HUES64 (cell line): ENCODE results near the gene CRACDL.

Experiments
- H3K27ac ChIP-seq: 2 replicates; pipeline ENCODE4 v1.7.0; 2013; ENCODE audit warnings: low read depth, low read length, inconsistent platforms
- H3K27me3 ChIP-seq: 2 replicates; pipeline ENCODE4 v1.6.1; 2013; ENCODE audit warnings: mild to moderate bottlenecking, low read length; ENCODE audit not compliant: insufficient read depth
- H3K36me3 ChIP-seq: 2 replicates; pipeline ENCODE4 v1.6.1; 2013; ENCODE audit warnings: mild to moderate bottlenecking, low read length; ENCODE audit not compliant: insufficient read depth
- H3K4me1 ChIP-seq: 2 replicates; pipeline ENCODE4 v1.6.1; 2013; ENCODE audit warnings: mild to moderate bottlenecking, low read length, moderate library complexity; ENCODE audit not compliant: insufficient read depth
- H3K4me3 ChIP-seq: 2 replicates; pipeline ENCODE4 v1.5.1; 2013; ENCODE audit warnings: mild to moderate bottlenecking, low read length, moderate library complexity
- H3K9ac ChIP-seq: 2 replicates; pipeline ENCODE4 v1.6.1; 2013; ENCODE audit warnings: mild to moderate bottlenecking, low read depth, low read length
- H3K9me3 ChIP-seq: 2 replicates; pipeline ENCODE4 v1.6.1; 2013; ENCODE audit warnings: low read depth, low read length; ENCODE audit not compliant: insufficient read depth
- WGBS: fragments of 150-250, 120-280 bp; methylation state at CpG from one replicate; pipeline ENCODE4 v1.1.7; 2013; ENCODE audit warnings: missing lambda C conversion rate; 5-methylcytosine and 5-hydroxymethylcytosine counted together

CRACDL gene

GRCh38 chr2:98846041-98846440 is 90.0 kb downstream of the CRACDL start:
- Histone ChIP-seq H3K9me3 (no peaks in the 10 kb centered on the region), H3K9ac (no peak overlapping the region), H3K4me3 (no peak overlapping the region), H3K4me1 (no peaks in the 10 kb centered on the region), H3K27me3 (no peaks in the 10 kb centered on the region), H3K27ac (no peak overlapping the region), H3K36me3 (no peaks in the 10 kb centered on the region)

- WGBS = no CpG with 5 or more reads among the region's 3 CpGs
- H3K36me3 ChIP-seq = no peaks in the 10 kb centered on the region
- H3K9me3 ChIP-seq = no peaks in the 10 kb centered on the region
- no peaks in the 10 kb centered on the region for H3K27me3 ChIP-seq
- no peak overlapping the region for H3K9ac ChIP-seq
- H3K27ac ChIP-seq = no peak overlapping the region
- H3K4me3 ChIP-seq = no peak overlapping the region
- no peaks in the 10 kb centered on the region for H3K4me1 ChIP-seq
Observed at GRCh38 chr2:98842136-98842535, 93.9 kb downstream of the CRACDL start.

- no peaks in the 10 kb centered on the region for H3K4me1 ChIP-seq
- 73% methylated on average over 3 of the region's 3 CpGs for WGBS
Observed at GRCh38 chr2:98839292-98839691, 96.7 kb downstream of the CRACDL start.

GRCh38 chr2:98835831-98836385 is 100.1 kb downstream of the CRACDL start:
- Histone ChIP-seq H3K4me3 (no peak overlapping the region), H3K36me3 (no peaks in the 10 kb centered on the region), H3K27me3 (no peaks in the 10 kb centered on the region), H3K9me3 (no peaks in the 10 kb centered on the region), H3K9ac (no peak overlapping the region), H3K27ac (no peak overlapping the region), H3K4me1 (no peaks in the 10 kb centered on the region)
- 93% methylated on average over 10 of the region's 10 CpGs for WGBS

More at GRCh38 chr2:98839292-98839691, 96.7 kb downstream of the CRACDL start:
- H3K9me3 ChIP-seq = no peaks in the 10 kb centered on the region
- H3K4me3 ChIP-seq = no peak overlapping the region
- H3K27ac ChIP-seq = no peak overlapping the region
- no peak overlapping the region for H3K9ac ChIP-seq
- no peaks in the 10 kb centered on the region for H3K27me3 ChIP-seq
- H3K36me3 ChIP-seq = no peaks in the 10 kb centered on the region

- no peaks in the 10 kb centered on the region for H3K4me1 ChIP-seq
- no peak overlapping the region for H3K27ac ChIP-seq
- H3K9ac ChIP-seq = no peak overlapping the region
- no peaks in the 10 kb centered on the region for H3K27me3 ChIP-seq
- H3K4me3 ChIP-seq = no peak overlapping the region
- WGBS = 94% methylated on average over 3 of the region's 3 CpGs
- no peaks in the 10 kb centered on the region for H3K9me3 ChIP-seq
- no peaks in the 10 kb centered on the region for H3K36me3 ChIP-seq
Observed at GRCh38 chr2:98833917-98834263, 102.1 kb downstream of the CRACDL start.

GRCh38 chr2:98833172-98833916 is 102.7 kb downstream of the CRACDL start:
- H3K27ac ChIP-seq = no peak overlapping the region
- 87% methylated on average over 7 of the region's 7 CpGs for WGBS
- H3K4me3 ChIP-seq = no peak overlapping the region
- H3K9me3 ChIP-seq = no peaks in the 10 kb centered on the region
- no peaks in the 10 kb centered on the region for H3K36me3 ChIP-seq
- H3K4me1 ChIP-seq = no peaks in the 10 kb centered on the region
- no peaks in the 10 kb centered on the region for H3K27me3 ChIP-seq
- H3K9ac ChIP-seq = no peak overlapping the region

- H3K4me3 ChIP-seq = no peak overlapping the region
- no peak overlapping the region for H3K9ac ChIP-seq
- no peaks in the 10 kb centered on the region for H3K9me3 ChIP-seq
- WGBS = 96% methylated on average over 7 of the region's 7 CpGs
- no peaks in the 10 kb centered on the region for H3K27me3 ChIP-seq
- no peaks in the 10 kb centered on the region for H3K36me3 ChIP-seq
- H3K27ac ChIP-seq = no peak overlapping the region
- H3K4me1 ChIP-seq = no peaks in the 10 kb centered on the region
Observed at GRCh38 chr2:98832172-98832571, 103.9 kb downstream of the CRACDL start.

GRCh38 chr2:98830571-98831145 is 105.4 kb downstream of the CRACDL start:
- Histone ChIP-seq H3K27me3 (0 out of 2 replicates have a peak, but pooled peaks cover 1% of the 10 kb centered on the region), H3K9ac (no peak overlapping the region), H3K9me3 (no peaks in the 10 kb centered on the region), H3K4me3 (no peak overlapping the region), H3K4me1 (no peaks in the 10 kb centered on the region), H3K36me3 (no peaks in the 10 kb centered on the region), H3K27ac (no peak overlapping the region)
- WGBS = 77% methylated on average over 4 of the region's 5 CpGs

- Histone ChIP-seq H3K36me3 (no peaks in the 10 kb centered on the region), H3K4me1 (no peaks in the 10 kb centered on the region), H3K9ac (no peak overlapping the region), H3K4me3 (no peak overlapping the region), H3K27ac (no peak overlapping the region), H3K27me3 (peaks cover 11% of the 10 kb centered on the region), H3K9me3 (no peaks in the 10 kb centered on the region)
- WGBS = 90% methylated on average over 6 of the region's 6 CpGs
Observed at GRCh38 chr2:98829581-98830270, 106.3 kb downstream of the CRACDL start.

- 96% methylated on average over 5 of the region's 5 CpGs for WGBS
- no peak overlapping the region for H3K9ac ChIP-seq
- H3K4me1 ChIP-seq = no peaks in the 10 kb centered on the region
Observed at GRCh38 chr2:98828793-98829371, 107.1 kb downstream of the CRACDL start.

GRCh38 chr2:98828369-98828744 is 107.7 kb downstream of the CRACDL start:
- H3K9ac ChIP-seq = no peak overlapping the region
- H3K9me3 ChIP-seq = no peaks in the 10 kb centered on the region
- no peaks in the 10 kb centered on the region for H3K4me1 ChIP-seq
- WGBS = 95% methylated on average over 7 of the region's 7 CpGs
- H3K36me3 ChIP-seq = no peaks in the 10 kb centered on the region
- H3K4me3 ChIP-seq = no peak overlapping the region
- peaks cover 24% of the 10 kb centered on the region for H3K27me3 ChIP-seq
- no peak overlapping the region for H3K27ac ChIP-seq

More at GRCh38 chr2:98828793-98829371, 107.1 kb downstream of the CRACDL start:
- H3K4me3 ChIP-seq = no peak overlapping the region
- H3K36me3 ChIP-seq = no peaks in the 10 kb centered on the region
- H3K27me3 ChIP-seq = peaks cover 18% of the 10 kb centered on the region
- H3K9me3 ChIP-seq = no peaks in the 10 kb centered on the region
- H3K27ac ChIP-seq = no peak overlapping the region
